ENCODE results near the gene FBXO39.

- no peak for TF ChIP-seq ZKSCAN3 (CRISPR knock-in tag; IDR thresholded peaks at IDR 0.05)
- TF ChIP-seq SIX5 (IDR thresholded peaks at IDR 0.05; ENCODE audit: borderline replicate concordance in 1 of 2, insufficient read depth in 1 of 2, low read depth in 1 of 2, low read length in 2 of 2) = no peak
- no peak for TF ChIP-seq BRF2 (IDR thresholded peaks at IDR 0.05; ENCODE audit: borderline replicate concordance, insufficient read depth, insufficient read length)
- TF ChIP-seq ZNF384 (IDR thresholded peaks at IDR 0.05; ENCODE audit: low read depth, low read length) = no peak
- no peak for TF ChIP-seq MXI1 (IDR thresholded peaks at IDR 0.05; ENCODE audit: low read depth, low read length)
- no peak for TF ChIP-seq E2F1 (CRISPR knock-in tag; IDR thresholded peaks at IDR 0.05)
These were observed 39.8 kb downstream of the FBXO39 start for GRCh38 chr17:6815775-6816174.
